ENCODE data around the gene FTCD. TPM values are rescaled to one million over a fixed set of nuclear protein-coding genes. Genes with fewer than 3 reads are reported as not detected.
A peak's percentile ranks its signal among the peaks of the same experiment; 100 is the strongest.
"Not testable (repeated sequence)": the region's sequence is repeated elsewhere in the genome, so short reads cannot be mapped to it uniquely, and the experiment has no call there.

Gene FTCD
- total RNA-seq, 1 donor = 0.10 TPM

DNA sequence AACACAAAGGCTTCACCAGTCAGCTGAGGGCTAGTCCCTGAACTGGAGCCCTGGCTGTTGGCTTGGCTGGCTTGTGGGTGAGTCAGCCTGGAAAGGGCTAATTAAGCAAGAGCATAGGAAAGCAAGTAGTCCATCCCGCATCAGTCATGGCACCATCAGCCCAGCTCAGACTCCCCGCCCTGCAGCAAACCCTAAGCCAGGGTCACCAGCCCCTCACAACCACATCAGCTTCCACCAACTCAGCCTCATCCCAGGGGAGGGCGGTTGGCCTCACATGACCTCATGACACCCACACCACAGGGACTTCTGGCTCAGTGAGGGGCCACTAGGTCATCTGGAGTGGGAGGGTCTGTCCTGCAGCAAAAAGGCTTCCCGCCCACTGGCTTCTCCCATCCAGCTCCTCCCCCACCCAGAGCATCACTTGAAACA lies 35.9 kb upstream of the FTCD start:
- Histone ChIP-seq H3K27me3 (ENCODE audit: insufficient read depth, low read length) (no peaks in the 10 kb centered on the region), H3K4me3 (ENCODE audit: low read length) (no peak overlapping the region), H3K4me1 (ENCODE audit: insufficient read depth, low read length) (no peaks in the 10 kb centered on the region), H3K9me3 (ENCODE audit: low read depth, low read length) (no peaks in the 10 kb centered on the region)

DNA sequence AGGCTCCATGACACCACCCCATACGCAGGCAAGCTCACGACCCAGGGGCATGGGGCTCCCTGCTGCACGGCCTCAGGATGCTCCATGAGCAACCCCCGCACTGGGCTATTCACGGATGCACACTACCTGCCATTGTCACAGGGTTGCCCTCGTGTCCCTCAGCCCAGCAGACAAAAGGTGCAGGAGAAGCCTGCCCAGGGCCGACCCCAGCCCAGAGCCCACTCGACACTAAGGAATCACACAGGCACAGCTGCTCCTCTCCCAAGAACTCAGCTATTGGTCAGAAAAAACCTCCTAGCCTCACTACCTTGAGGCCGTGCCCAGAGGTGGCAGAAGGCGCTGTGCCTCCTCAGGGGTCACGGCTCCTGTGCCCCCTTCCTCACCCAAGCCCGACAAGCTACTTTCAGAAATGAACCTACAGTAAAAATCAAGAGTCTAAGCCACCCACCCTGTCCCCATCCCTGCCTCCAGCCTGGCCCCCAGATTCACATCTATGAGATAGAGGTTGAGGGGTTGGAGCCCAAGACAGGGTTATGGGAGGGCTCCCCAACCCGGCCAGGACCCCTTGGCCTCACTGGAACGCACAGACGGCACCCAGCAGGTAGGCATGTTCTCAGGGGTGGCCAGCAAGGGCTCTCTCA lies 35.2 kb upstream of the FTCD start:
- no peaks in the 10 kb centered on the region for H3K27me3 ChIP-seq (ENCODE audit: insufficient read depth, low read length)
- H3K4me1 ChIP-seq (ENCODE audit: insufficient read depth, low read length) = no peaks in the 10 kb centered on the region
- H3K4me3 ChIP-seq (ENCODE audit: low read length) = no peak overlapping the region
- H3K9me3 ChIP-seq (ENCODE audit: low read depth, low read length) = no peaks in the 10 kb centered on the region

DNA sequence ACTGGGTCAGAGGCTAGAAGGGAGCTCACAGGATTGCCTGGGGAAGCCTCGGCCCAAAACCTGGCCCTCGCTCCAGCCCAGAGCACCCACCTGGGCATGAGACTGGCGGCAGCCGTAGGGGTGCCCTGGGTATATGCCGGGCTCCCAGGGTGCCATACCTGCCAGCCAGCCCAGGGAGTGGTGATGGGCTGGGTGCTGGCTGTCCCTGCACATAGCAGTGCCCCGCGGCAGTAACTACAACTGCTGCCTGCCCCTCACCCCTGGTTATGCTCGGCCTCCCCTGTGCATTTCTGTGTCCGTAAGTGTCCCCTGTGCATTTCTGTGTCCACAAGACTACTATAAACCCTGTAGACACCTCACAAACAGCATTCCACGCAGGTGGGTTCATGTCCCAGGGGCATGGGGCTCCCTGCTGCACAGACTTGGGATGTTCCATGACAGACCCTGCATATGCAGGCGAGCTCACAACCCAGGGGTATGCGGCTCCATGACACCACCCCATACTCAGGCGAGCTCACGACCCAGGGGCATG lies 34.6 kb upstream of the FTCD start:
- Histone ChIP-seq H3K4me1 (ENCODE audit: insufficient read depth, low read length) (peaks cover under 1% of the 10 kb centered on the region), H3K27me3 (ENCODE audit: insufficient read depth, low read length) (no peaks in the 10 kb centered on the region), H3K9me3 (ENCODE audit: low read depth, low read length) (no peaks in the 10 kb centered on the region), H3K4me3 (ENCODE audit: low read length) (no peak overlapping the region)

DNA sequence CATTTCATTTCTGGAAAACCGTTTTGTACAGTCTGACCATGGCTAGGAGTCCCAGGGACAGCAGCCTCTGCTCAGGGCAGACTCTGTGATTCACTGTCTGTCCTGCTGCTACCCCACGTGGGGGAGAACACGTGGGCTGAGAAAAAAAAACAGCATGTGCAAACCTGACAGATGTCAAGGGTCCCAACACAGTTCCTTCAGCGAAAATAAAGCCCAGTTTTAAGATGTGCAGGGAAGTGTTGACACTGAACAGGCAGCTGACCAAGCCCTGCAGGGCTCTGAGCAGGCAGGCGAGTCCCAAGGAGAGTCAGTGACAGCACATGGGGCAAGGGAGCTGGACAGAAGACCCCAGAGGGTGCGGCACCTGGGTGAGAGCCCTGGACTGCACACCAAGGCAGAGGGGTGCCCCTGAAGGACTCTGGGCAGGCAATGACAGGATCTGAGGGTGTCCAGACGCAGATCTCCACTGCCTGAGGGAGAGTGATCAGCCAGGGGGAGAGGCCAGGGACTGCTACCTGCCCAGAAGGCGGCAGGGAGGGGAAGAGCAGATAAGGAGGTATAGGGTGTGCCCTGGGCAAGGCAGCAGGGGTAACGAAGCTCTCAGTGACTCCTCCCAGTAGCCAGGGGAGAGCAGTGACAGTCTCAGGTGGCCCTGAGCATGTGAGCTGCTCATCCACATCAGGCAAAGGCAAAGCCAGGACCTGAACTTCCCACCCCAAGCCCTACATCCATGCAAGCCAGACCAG lies 34.0 kb upstream of the FTCD start:
- Histone ChIP-seq H3K4me1 (ENCODE audit: insufficient read depth, low read length) (peaks cover 6% of the 10 kb centered on the region), H3K27me3 (ENCODE audit: insufficient read depth, low read length) (no peaks in the 10 kb centered on the region), H3K9me3 (ENCODE audit: low read depth, low read length) (no peaks in the 10 kb centered on the region), H3K4me3 (ENCODE audit: low read length) (no peak overlapping the region)

DNA sequence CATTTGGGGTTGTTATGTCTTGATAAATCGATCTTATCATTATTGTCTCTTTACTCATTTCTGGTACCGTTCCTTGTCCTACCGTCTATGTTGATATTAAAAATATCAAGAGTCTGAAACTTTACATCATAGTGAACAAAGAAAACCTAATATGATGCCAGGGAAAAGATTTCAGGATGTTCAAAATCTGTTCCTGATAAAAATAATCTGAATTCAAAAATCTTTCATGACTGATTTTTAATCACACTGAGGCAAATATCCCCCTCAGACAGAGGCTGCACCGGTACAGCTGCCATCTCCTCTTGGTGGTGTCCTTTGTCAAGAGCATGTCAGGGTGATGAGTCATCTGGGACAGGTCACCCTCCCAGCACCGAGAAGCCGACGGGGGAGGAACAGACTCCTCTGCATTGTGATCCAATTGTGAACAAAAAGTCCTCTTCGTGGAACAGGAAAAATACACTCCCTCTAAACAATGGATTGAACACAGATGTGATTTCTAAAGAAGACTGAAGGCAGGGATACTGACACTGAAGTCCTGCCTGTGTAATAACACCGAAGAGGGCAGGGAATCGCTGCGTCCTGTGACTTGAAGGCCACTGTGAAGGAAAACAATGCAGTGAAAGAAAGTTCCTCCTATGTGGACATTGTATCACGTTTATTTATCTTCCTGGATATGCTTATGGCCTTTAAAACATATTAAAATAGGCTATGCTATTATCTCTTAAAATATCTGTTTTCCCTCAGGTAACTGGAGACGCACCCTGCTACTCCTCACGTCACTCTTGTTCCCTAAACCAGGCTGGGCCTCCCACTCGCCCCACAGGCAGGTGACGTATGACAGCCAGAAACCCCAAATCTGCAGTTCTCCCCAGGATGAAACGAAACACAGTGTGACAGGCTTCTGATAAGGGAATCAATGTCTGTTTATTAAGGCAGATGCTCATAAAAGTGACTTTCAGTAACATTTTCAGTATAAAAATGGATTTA lies 33.1 kb upstream of the FTCD start:
- Histone ChIP-seq H3K9me3 (ENCODE audit: low read depth, low read length) (no peaks in the 10 kb centered on the region), H3K27me3 (ENCODE audit: insufficient read depth, low read length) (no peaks in the 10 kb centered on the region), H3K4me3 (ENCODE audit: low read length) (no peak overlapping the region), H3K4me1 (ENCODE audit: insufficient read depth, low read length) (peaks cover 10% of the 10 kb centered on the region)

DNA sequence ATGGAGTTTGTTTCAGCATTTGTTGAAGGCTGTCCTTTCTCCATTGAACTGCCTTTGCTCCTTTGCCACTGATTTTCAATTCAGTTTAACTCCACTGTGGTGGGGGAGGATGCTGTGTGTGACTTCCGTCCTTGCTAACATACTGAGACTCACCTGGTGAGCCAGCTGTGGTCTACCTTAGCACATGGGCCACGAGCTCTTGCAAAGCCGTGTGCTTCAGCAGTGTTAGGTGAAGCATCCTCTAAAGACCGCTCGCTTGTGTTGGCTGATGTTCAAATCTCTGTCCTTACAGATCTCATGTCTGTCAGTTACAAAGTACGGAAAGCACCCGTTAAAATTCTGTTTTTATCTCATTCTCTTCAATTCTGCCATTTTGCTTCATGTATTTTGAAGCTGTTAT lies 32.4 kb upstream of the FTCD start:
- Histone ChIP-seq H3K9me3 (ENCODE audit: low read depth, low read length) (no peaks in the 10 kb centered on the region), H3K4me3 (ENCODE audit: low read length) (no peak overlapping the region), H3K27me3 (ENCODE audit: insufficient read depth, low read length) (no peaks in the 10 kb centered on the region), H3K4me1 (ENCODE audit: insufficient read depth, low read length) (peaks cover 10% of the 10 kb centered on the region)

DNA sequence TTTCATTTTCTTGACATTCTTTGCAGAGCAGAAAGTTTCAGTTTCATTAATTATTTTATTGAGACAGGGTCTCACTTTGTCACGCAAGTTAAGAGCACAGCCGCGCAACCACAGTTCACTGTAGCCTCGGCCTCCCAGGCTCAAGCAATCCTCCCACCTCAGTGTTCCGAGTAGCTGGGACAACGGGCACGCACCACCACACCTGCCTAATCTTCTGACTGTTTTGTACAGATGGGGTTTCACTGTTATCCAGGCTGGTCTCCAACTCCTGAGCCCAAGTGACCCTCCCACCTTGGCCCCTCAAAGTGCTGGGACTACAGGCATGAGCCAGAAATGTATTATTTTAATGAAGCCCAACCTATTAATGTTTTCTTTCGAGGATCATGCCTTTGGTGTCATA lies 31.9 kb upstream of the FTCD start:
- H3K9me3 ChIP-seq (ENCODE audit: low read depth, low read length) = no peaks in the 10 kb centered on the region
- H3K4me1 ChIP-seq (ENCODE audit: insufficient read depth, low read length) = peaks cover 10% of the 10 kb centered on the region
- no peaks in the 10 kb centered on the region for H3K27me3 ChIP-seq (ENCODE audit: insufficient read depth, low read length)
- H3K4me3 ChIP-seq (ENCODE audit: low read length) = no peak overlapping the region

DNA sequence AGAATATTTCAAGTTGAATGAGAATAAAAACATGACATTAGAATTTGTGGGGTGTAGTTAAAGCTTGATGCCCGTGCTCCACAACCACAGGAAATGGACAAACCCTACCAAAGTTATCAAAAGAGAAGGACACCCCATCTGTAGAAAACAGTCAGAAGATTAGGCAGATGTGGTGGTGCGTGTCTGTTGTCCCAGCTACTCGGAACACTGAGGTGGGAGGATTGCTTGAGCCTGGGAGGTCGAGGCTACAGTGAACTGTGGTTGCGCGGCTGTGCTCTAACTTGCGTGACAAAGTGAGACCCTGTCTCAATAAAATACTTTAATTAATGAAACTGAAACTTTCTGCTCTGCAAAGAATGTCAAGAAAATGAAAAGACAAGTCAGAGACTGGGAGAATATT lies 30.3 kb upstream of the FTCD start:
- H3K27me3 ChIP-seq (ENCODE audit: insufficient read depth, low read length) = no peaks in the 10 kb centered on the region
- H3K9me3 ChIP-seq (ENCODE audit: low read depth, low read length) = no peaks in the 10 kb centered on the region
- no peak overlapping the region for H3K4me3 ChIP-seq (ENCODE audit: low read length)
- H3K4me1 ChIP-seq (ENCODE audit: insufficient read depth, low read length) = peaks cover 10% of the 10 kb centered on the region

DNA sequence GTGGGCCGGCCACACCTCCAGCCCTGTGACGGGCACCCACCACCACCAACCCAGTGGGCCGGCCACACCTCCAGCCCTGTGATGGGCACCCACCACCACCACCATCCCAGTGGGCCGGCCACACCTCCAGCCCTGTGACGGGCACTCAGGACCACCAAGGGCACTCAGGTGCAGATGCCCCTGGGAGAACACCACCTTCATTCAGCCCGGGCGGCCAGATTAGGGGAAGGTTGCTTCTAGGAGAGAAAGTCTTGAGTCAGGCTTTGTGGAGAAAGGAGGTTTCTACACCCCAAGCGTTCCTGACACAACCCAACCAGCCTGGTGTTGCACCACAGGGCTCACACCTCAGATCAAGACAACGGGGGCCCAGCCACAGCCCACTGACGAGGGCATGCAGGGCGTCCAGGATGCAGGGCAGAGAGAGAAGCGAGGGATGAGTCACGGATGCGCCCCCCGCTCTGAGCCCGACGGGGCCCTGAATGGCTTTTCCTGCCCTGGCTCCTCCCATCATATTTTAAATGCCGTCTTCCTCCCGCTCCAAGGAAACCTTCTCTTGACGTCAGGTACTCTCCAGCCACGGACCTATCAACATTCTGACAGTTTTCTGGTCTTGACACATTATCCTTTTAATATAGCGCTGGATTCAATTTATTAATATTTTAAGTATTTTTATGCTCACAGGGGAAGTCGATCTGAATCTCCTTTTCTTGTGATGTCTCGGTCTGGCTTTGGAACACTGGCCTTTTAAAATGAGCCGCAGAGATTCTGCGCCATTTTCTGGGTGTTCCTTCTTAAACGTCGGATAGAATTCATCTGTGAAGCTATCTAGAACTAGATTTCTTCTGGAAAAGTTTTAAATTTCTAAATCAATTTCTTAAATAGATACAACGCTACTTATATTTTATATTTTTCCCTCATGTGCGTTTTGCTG lies 29.5 kb upstream of the FTCD start:
- peak overlapping the region; percentile 50 for H3K4me3 ChIP-seq (ENCODE audit: low read length)
- H3K27me3 ChIP-seq (ENCODE audit: insufficient read depth, low read length) = no peaks in the 10 kb centered on the region
- H3K9me3 ChIP-seq (ENCODE audit: low read depth, low read length) = no peaks in the 10 kb centered on the region
- H3K4me1 ChIP-seq (ENCODE audit: insufficient read depth, low read length) = peaks cover 10% of the 10 kb centered on the region

DNA sequence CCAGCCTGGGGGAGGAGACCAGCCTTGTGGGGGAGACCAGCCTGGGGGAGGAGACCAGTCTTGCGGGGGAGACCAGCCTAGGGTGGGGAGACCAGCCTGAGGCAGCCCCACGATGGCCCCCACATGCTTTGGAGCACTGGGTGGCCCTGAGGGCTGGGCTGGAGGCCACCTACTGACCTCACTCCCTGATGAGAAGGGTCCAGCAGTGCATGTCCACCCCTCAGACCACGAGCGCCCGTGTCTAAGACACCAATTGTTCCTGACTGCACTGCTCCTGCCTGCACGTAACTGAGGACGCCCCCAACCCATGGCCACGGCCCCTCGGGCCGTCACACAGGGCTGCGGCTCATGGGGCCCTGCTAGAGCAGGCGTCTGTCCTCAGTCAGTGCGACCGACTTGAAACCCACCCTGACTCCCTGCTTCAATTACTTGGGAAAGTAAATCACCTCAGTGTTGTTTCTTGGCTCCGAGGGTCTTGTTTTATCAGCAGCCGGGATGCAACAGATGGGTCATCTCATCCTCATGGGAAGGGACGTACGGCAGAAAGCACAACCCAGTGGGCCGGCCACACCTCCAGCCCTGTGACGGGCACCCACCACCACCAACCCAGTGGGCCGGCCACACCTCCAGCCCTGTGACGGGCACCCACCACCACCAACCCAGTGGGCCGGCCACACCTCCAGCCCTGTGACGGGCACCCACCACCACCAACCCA lies 28.7 kb upstream of the FTCD start, which contains the start of gene SPATC1L:
TSS of gene SPATC1L (minus strand) at position 550 of the 715 bp plus-strand sequence. CDS start 1,643 bp downstream, outside the sequence.
- peak within 1 kb of the TSS; percentile 50 for H3K4me3 ChIP-seq (ENCODE audit: low read length)
- no peaks in the 10 kb centered on the region for H3K9me3 ChIP-seq (ENCODE audit: low read depth, low read length)
- peaks cover 10% of the 10 kb centered on the region for H3K4me1 ChIP-seq (ENCODE audit: insufficient read depth, low read length)
- no peaks in the 10 kb centered on the region for H3K27me3 ChIP-seq (ENCODE audit: insufficient read depth, low read length)

DNA sequence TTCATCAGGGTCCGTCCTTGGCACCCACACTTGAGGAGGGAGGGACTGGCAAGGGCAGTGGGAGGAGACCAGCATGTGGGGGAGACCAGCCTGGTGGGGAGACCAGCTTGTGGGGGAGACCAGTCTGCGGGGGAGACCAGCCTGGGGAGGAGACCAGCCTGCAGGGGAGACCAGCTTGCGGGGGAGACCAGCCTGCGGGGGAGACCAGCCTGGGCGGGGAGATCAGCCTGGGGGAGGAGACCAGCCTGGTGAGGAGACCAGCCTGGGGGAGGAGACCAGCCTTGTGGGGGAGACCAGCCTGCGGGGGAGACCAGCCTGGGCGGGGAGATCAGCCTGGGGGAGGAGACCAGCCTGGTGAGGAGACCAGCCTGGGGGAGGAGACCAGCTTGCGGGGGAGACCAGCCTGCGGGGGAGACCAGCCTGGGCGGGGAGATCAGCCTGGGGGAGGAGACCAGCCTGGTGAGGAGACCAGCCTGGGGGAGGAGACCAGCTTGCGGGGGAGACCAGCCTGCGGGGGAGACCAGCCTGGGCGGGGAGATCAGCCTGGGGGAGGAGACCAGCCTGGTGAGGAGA lies 28.0 kb upstream of the FTCD start:
- H3K9me3 ChIP-seq (ENCODE audit: low read depth, low read length); H3K27me3 ChIP-seq (ENCODE audit: insufficient read depth, low read length); H3K4me3 ChIP-seq (ENCODE audit: low read length): not testable (repeated sequence)
- peaks cover 10% of the 10 kb centered on the region for H3K4me1 ChIP-seq (ENCODE audit: insufficient read depth, low read length)

DNA sequence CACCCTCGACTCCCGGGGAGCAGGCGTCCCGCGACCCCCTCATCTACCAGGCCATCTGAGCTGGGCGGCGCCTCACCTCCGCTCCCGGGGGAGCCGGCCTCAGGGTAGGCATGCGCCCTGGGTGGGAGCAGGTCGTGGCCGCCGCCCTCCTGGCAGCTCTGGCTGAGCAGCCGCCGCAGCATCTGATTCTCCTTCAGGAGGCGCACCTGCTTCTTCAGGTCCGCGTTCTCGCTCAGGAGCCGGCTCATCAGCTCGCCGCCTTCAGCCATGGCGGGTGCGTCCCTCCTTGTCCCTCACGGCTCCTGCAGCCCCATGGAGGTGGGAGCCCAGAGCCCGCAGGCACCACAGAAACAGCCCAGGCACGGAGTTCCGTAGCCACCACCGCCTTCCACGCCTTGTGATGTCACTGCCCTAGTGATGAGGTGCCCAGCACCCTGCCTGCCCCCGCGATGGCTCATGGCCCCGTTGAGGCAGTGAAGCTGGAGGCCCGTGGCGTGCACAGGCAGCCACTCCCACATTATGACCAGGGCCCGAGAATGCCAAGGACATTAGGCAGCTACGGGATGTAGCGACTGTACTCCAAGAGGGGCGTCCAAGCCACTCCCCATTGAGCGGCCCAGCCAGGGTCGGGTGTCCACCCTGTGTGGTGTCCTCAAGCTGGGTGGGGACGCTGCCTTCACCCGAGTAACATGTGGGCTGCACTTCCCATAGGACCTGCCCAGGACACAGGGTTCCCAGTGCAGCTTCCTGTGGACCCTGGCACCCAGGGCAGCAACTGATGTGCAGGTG lies 27.4 kb upstream of the FTCD start:
- Histone ChIP-seq H3K4me1 (ENCODE audit: insufficient read depth, low read length) (peaks cover 10% of the 10 kb centered on the region), H3K4me3 (ENCODE audit: low read length) (no peak overlapping the region), H3K9me3 (ENCODE audit: low read depth, low read length) (no peaks in the 10 kb centered on the region), H3K27me3 (ENCODE audit: insufficient read depth, low read length) (no peaks in the 10 kb centered on the region)

All from mononuclear cell (primary cell).